ACC112 (cell line): ENCODE results near the gene BUB1.
"Not testable (repeated sequence)": the region's sequence is repeated elsewhere in the genome, so short reads cannot be mapped to it uniquely, and the experiment has no call there.

Source experiments
- H2AFZ ChIP-seq: fragments of 200-600 bp; sonication (generic); one replicate; pipeline ENCODE4 v1.6.0; 2017; ENCODE audit warnings: antibody characterized with exemption, low read length; ENCODE audit not compliant: unreplicated experiment
- H3K27ac ChIP-seq: fragments of 200-600 bp; sonication (generic); 2 replicates; pipeline ENCODE4 v1.5.1; 2014; ENCODE audit warnings: low read depth, mild to moderate bottlenecking, antibody characterized with exemption, low read length, moderate library complexity
- H3K27me3 ChIP-seq: fragments of 200-600 bp; sonication (generic); 2 replicates; pipeline ENCODE4 v1.6.1; 2014; ENCODE audit warnings: mild to moderate bottlenecking, antibody characterized with exemption, low read length, moderate library complexity, mixed read lengths; ENCODE audit not compliant: insufficient read depth
- H3K36me3 ChIP-seq: fragments of 200-600 bp; sonication (generic); 2 replicates; pipeline ENCODE4 v1.6.1; 2016; ENCODE audit warnings: mild to moderate bottlenecking, antibody characterized with exemption, low read length, moderate library complexity, mixed read lengths; ENCODE audit not compliant: insufficient read depth
- H3K4me1 ChIP-seq: fragments of 200-600 bp; sonication (generic); one replicate; pipeline ENCODE4 v1.6.1; 2016; ENCODE audit warnings: low read length, mixed read lengths; ENCODE audit not compliant: insufficient read depth, unreplicated experiment, control insufficient read depth
- H3K4me3 ChIP-seq: fragments of 200-600 bp; sonication (generic); 2 replicates; pipeline ENCODE4 v1.5.1; 2014; ENCODE audit warnings: mild to moderate bottlenecking, low read depth, low read length
- H3K79me2 ChIP-seq: fragments of 200-600 bp; sonication (generic); one replicate; pipeline ENCODE4 v1.6.0; 2016; ENCODE audit warnings: low read length; ENCODE audit not compliant: control insufficient read depth, unreplicated experiment, insufficient read depth

BUB1 gene

DNA sequence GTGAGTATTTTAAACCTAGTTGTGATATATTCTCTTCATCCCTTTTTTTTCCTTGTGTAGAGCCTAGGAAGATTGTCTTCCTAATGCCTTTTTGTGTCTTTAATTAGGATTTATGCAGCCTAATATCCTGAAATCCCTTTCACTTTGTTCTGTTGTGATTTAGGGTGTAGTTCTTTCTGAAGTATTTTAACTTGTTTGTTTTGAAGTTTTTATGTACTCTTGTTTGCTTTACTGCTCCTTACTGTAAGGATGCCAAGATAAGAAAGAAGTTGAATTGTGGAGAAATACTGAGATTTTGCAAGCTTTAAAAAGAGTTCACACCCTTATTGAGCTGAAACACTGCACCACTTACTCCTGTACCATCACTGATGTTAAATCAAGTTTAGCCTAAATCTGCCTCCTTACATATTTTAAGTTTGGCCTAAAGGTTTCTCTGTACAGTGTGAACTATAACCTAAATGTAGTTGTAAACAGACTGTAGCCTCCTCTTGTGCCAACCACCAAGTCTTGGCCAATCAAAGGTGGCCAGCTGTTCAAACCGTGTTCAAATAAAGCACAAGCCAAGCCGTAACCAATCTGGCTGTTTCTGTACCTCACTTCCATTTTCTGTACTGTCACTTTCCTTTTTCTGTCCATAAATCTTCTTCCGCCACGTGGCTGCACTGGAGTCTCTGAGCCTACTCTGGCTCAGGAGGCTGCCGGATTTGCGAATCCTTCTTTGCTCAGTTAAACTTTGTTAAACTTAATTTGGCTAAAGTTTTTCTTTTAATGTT is 36.8 kb upstream of the BUB1 start:
- Histone ChIP-seq H2AFZ (no peak overlapping the region), H3K27ac (no peak overlapping the region), H3K27me3 (peaks cover 61% of the 10 kb centered on the region), H3K36me3 (no peaks in the 10 kb centered on the region), H3K4me1 (peaks cover 28% of the 10 kb centered on the region), H3K79me2 (no peaks in the 10 kb centered on the region), H3K4me3 (no peak overlapping the region)

DNA sequence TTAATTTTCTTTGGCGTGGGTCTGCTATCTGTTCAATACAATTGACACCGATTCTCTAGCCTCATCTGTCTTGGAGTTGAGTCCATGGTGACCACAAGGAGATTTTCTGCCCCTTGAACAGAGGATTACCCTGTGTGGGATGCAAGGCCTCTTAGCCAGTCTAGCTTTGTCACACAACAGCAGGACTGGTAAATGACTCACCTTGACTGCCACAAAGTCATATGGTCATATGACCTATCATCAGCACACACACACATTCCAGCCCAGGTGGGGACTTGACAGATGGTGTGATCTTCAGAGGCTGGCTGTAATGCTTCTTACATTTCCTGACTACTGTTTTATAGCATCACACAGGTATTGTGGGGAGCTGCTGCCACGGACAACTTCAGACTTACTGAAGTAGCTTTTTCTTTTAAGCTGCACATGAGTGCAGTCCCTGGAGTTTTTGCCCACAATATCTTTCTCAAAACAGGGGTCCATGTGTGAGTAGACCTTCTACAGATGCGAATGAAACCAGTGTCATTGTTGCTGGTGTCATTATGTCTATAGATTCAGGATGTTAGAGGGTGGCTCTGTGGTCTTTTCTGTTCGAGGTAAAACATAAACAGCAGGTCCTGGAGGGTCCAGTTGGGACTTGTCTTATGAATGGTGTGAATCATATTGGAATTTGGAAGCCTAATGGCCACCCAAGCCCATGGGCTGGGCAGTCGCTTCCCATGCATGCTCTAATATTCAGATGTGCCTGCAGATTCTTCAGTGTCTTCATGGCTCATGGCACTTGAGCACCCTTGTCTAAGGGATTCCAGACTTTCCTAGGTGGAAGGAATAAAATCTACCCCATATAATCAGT is 35.9 kb upstream of the BUB1 start:
- Histone ChIP-seq H3K27ac (no peak overlapping the region), H2AFZ (no peak overlapping the region), H3K27me3 (peaks cover 70% of the 10 kb centered on the region), H3K4me1 (peaks cover 28% of the 10 kb centered on the region), H3K36me3 (no peaks in the 10 kb centered on the region), H3K79me2 (no peaks in the 10 kb centered on the region), H3K4me3 (no peak overlapping the region)

DNA sequence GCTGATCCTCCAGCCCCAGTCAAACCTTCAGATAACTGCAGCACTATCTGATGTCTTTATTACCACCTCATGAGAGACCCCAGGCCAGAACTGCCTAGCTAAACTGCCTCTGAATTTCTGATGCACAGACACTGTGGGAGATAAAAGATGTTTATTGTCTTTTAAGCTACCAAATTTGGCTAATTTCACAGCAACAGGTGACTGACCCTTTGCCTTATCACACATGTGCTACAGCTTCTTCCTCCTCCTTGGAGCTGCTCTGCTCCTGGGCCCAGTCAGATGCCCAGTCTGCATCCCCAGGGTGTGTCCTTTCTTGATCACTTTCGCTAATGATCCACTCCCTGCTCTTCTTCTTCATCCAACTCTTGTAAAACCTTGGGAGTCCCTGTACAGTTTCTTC is 34.9 kb upstream of the BUB1 start:
- Histone ChIP-seq H3K4me3 (no peak overlapping the region), H3K27me3 (peaks cover 77% of the 10 kb centered on the region), H3K27ac (no peak overlapping the region), H3K4me1 (peaks cover 20% of the 10 kb centered on the region), H3K79me2 (no peaks in the 10 kb centered on the region), H2AFZ (no peak overlapping the region), H3K36me3 (no peaks in the 10 kb centered on the region)

DNA sequence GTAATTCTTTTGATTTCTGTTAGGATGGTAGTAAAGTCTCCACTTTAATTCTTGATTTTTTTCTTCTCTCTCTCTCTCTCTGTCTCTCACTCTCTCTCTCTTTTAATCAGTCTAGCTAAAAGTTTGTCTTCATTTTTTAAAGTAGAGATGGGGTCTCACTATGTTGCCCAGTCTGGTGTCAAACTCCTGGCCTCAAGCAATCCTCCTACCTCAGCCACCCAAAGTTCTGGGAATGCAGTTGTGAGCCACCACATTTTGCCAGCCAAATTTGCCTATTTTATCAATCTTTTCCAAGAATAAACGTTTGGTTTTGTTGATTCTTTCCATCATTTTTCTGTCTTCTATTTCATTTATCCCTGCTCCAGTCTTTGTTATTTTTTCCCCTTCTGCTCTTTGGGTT is 30.6 kb upstream of the BUB1 start:
- H3K27ac ChIP-seq: no peak overlapping the region
- no peaks in the 10 kb centered on the region for H3K79me2 ChIP-seq
- H3K36me3 ChIP-seq: no peaks in the 10 kb centered on the region
- no peak overlapping the region for H2AFZ ChIP-seq
- no peaks in the 10 kb centered on the region for H3K4me1 ChIP-seq
- H3K27me3 ChIP-seq: peaks cover 96% of the 10 kb centered on the region
- no peak overlapping the region for H3K4me3 ChIP-seq

DNA sequence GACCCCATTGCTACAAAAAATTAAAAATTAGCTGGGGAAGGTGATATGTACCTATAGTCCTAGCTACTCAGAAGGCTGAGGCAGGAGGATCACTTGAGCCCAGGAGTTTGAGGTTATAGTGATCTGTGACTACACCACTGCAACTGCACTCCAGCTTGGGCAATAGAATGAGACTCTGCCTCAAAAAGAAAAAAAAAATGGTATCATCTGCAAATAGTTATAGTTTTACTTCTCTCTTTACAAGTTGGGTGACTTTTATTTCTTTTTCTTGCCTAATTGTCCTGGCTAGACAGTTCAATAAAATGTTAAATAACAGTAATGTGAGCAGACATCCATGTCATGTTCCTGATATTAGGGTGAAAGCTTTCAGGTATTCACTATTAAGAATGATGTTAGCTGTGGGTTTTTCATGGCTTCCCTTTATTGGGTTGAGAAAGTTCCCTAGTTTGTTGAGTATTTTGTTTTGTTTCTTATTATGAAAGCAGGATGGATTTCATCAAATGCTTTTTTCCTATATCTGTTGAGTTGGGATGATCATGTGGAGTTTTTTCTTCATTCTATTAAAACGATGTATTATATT is 29.6 kb upstream of the BUB1 start:
- H3K79me2 ChIP-seq: no peaks in the 10 kb centered on the region
- H3K36me3 ChIP-seq: no peaks in the 10 kb centered on the region
- peaks cover 99% of the 10 kb centered on the region for H3K27me3 ChIP-seq
- H2AFZ ChIP-seq: no peak overlapping the region
- H3K27ac ChIP-seq: no peak overlapping the region
- no peak overlapping the region for H3K4me3 ChIP-seq
- no peaks in the 10 kb centered on the region for H3K4me1 ChIP-seq

DNA sequence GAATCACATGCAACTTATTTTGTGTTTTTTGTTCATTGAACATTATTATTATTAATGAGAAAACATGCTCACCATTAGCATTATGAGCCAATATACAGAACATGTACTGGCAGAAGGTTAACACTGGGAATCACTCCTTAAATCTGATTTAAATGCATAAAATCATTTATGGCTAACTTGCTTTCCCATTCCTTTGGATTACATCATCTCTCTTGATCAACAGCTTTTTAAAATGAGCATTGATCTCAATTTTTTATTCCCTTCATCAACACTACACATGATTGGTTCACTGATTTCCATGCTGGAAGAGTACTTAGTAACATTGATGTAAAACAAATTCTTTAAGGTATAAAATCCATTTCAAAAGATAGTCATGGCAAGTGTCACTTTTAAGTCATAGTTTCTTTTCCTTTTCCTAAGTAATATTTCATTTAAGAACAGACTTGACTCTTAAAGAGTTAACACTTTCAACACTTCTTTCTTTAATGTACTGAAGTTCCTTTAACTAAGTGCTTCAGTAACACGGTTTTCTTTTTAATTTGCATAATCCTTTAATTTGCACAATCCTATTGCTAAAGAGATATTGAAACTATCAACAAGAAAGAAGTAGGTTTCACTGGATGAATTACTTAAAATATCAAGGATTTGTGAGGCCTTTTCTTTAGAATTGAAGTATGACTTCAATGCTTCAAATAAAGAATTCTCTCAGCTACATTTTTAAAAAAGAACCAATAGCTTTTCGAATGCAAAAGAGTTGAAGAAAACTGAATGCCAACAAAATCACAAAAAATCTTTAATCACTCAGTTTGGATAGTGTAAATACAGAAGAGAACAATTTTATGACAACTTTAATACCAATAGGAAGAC is 24.9 kb upstream of the BUB1 start:
- H3K36me3 ChIP-seq: no peaks in the 10 kb centered on the region
- H3K27ac ChIP-seq: no peak overlapping the region
- no peak overlapping the region for H2AFZ ChIP-seq
- peaks cover 73% of the 10 kb centered on the region for H3K27me3 ChIP-seq
- no peak overlapping the region for H3K4me3 ChIP-seq
- no peaks in the 10 kb centered on the region for H3K4me1 ChIP-seq
- no peaks in the 10 kb centered on the region for H3K79me2 ChIP-seq

DNA sequence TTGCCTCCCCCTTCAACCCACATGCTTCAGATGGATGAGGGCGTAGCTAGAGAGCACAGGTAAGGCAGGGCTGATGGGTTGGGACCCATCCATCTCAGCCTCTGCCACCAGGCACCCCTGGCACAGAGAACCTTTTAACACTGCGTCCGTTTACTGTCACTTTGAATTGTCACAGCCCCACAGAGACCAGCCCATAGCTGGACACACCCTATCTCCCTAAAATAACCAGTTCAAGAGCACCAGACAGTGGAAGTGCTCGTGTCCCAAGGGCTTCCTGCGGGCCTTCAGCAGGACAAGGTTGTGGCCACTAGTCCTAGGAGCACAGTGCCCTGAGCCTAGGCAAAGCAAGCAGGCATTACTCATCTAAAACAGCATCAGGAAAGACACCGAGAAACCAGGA is 20.4 kb upstream of the BUB1 start:
- peaks cover 50% of the 10 kb centered on the region for H3K27me3 ChIP-seq
- H3K36me3 ChIP-seq, H2AFZ ChIP-seq, H3K4me3 ChIP-seq, H3K4me1 ChIP-seq, H3K79me2 ChIP-seq, H3K27ac ChIP-seq: not testable (repeated sequence)

DNA sequence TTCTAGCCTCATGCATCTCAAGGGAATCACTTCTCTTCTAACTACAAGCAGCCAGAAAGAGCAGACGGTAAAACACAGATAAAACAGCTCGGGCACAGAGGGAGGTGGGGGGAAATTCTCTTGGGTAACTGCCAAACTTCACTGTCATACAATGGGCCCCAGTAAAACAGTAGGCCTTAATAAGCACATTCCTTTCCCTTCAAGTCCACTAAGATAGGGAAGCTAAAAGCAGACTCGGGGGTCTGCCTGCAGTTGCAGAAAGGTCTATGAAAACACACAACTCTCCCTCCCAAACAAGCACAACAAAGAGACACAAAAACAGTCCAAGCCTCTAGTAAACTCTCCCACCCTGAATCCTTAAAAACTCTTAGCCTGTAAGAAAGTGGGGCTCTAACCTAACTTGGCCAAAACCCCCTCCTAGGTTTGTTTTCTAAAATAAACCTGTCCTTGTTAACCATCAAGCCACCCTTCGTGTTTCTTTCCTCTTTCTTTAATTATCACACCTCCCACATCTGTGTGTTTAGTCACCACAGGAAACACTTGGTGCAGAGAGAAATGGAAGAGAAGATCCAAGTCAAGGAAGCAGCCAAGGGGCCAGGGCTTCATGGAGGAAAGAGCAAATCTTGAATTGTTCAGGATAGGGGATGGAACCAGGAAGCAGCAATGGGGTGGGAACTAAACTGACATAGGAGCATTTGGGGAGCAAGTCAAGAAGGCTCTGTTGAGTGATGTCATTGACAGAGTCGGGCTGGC is 17.5 kb upstream of the BUB1 start:
- H3K36me3 ChIP-seq, H3K79me2 ChIP-seq, H3K27ac ChIP-seq, H3K4me3 ChIP-seq, H2AFZ ChIP-seq, H3K4me1 ChIP-seq: not testable (repeated sequence)
- H3K27me3 ChIP-seq: peaks cover 56% of the 10 kb centered on the region

GRCh38 chr2:110691612-110692258 is 13.9 kb upstream of the BUB1 start:
- peaks cover 74% of the 10 kb centered on the region for H3K27me3 ChIP-seq
- no peaks in the 10 kb centered on the region for H3K4me1 ChIP-seq
- H3K27ac ChIP-seq: no peak overlapping the region
- H3K36me3 ChIP-seq: no peaks in the 10 kb centered on the region
- H3K4me3 ChIP-seq: no peak overlapping the region
- H2AFZ ChIP-seq: no peak overlapping the region
- no peaks in the 10 kb centered on the region for H3K79me2 ChIP-seq
